GM18519 (cell line): Measurements from ENCODE around the gene VNN1.

Experiments used
- ATAC-seq: cut with Tn5 transposase; IDR thresholded peaks from one replicate; pipeline ENCODE4 v1.9.1; 2021; ENCODE audit warnings: mild to moderate bottlenecking, moderate library complexity; ENCODE audit not compliant: unreplicated experiment, low FRiP score

Gene VNN1, protein sequence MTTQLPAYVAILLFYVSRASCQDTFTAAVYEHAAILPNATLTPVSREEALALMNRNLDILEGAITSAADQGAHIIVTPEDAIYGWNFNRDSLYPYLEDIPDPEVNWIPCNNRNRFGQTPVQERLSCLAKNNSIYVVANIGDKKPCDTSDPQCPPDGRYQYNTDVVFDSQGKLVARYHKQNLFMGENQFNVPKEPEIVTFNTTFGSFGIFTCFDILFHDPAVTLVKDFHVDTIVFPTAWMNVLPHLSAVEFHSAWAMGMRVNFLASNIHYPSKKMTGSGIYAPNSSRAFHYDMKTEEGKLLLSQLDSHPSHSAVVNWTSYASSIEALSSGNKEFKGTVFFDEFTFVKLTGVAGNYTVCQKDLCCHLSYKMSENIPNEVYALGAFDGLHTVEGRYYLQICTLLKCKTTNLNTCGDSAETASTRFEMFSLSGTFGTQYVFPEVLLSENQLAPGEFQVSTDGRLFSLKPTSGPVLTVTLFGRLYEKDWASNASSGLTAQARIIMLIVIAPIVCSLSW

DNA sequence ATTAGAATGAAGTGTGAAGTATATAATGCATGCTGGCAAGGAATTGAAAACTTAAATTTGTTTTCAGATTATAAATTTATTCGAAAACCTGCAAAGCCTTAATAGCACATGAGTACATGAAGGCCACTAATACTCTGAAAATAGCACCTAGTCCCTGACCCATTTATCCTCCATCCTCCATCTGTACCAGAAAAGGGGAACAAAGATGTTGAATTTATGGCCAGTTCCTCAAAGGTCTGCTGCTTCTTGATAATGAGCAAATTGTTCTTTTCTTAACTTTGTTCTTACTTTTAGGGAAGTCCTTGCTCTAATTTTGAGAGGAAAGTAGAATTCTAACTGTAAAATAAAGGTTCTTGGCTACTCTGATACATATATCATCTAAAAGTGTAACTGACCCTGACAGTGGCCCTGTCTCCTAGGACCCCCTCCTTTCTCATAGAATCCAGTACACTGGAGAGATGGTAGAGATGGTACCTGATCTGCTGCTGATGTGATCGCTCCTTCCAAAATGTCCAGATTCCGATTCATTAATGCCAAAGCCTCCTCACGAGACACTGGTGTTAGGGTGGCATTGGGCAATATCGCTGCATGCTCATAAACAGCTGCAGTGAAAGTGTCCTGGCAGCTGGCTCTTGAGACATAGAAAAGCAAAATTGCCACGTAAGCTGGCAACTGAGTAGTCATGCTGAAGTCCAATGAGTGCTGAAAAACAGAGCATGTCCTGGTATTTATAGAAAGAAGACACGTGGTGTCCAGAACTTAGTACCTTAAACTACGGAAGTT lies at the start of gene VNN1:
VNN1 (minus strand) TSS at position 704 of the 783 bp plus-strand sequence; CDS start at position 684, 20 bp downstream.
- ATAC-seq = peak; percentile 73

DNA sequence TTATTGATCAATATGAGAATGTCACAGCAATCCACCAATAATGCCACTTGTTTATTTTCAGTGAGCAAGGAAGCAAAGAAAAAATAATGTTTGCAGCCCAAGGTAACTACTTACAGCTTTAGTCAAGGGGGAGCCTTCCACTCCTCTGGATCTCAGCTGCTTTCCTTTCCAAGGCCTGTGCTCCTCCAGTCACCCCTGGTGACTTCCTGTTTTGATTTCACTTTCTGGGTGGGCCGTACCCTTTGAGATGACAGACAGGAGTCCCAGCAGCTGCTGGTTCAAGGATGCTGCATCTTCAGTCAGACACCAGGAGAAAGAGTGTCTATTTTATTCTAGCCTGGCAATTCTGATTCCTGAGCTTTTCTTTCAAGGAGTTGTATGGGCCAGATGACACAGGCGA lies 49.4 kb upstream of the VNN1 start:
- peak; percentile 88 for ATAC-seq

DNA sequence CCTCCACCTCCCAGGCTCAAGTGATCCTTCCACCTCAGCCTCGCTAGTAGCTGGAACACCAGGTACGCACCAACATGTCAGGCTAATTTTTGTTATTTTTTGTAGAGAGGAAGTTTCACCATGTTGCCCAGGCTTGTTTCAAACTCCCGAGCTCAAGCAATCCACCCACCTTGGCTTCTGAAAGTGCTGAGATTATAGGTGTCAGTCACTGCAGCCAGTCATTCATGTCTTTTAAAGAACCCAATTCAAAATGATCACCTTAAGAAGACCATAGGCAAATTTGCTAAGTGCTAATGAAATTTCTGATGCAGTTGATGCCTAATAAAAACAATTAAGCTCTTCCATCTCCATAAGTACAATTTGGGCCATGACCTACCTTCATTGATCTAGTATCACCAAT lies 46.4 kb upstream of the VNN1 start:
- ATAC-seq = peak; percentile 28

DNA sequence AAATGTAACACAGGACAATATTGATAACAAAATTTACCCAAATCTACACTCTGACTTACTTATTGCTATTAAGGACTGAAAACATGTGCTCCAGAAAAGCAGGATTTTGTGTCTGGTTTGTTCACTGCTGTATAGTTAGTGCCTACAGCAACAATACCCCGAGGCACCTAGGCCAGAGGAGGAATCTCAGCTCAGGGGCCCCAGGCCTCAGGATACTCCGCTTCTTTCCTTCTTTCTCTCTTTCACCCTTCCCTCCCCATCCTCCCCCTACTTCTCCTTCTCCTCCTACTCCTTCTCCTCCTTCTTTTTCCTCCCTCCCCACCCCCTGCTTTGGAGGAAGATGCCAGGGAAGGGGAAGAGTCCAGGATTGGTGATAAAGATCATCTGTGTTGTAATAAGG lies 44.8 kb upstream of the VNN1 start:
- no peak for ATAC-seq

DNA sequence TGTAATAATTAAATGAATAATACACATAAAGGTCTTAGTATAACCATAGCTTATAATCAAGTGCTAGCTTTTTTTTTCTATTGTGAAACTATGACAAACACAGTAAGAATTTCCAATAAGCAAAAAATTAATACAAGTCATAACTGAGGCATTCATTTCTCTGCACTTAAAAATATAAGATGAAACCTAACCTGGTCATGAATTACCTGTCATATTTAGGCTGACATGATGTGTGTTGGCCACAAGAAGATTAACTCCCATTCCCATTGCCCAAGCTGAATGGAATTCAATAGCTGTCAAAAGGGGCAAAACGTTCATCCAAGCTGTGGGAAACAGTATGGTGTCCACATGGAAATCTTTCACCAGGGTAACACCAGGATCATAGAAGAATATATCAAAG lies 38.4 kb upstream of the VNN1 start:
- no peak for ATAC-seq

DNA sequence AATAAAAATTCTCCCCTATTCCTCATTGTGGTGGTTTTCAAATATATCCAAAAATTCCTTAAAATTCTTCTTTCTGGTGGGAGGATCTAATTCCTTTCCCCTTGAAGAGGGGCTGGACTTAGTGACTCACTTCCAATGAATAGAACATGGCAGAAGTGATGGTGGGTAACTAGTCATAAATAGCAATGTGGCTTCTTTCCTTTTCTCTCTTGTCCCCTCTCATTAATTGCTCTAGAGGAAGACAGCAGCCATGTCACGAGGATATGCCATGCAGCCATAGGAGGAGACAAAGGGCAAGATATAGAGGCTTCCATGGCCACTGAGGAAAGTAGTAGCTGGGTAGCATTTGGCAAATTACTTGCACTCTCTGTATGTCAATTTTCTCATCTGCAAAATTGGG lies 38.0 kb upstream of the VNN1 start:
- no peak for ATAC-seq

DNA sequence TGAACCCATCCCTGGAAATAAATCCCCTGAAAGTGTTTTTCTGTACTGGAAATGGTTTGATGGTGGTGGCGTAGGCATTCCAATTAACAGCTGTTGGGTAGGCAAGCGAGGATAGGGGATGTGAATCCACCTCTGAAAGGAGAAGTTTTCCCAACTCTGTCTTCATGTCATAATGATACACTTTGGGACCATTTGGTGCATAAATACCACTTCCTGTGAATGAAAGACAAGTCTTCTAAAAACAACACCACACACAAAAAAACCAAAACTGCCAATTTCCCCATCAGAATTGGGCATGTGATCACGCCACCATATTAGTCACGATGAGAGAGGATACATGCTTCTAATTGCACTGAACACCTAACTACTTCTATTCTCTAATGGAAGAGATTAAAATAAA lies 37.5 kb upstream of the VNN1 start:
- ATAC-seq = peak; percentile 36

DNA sequence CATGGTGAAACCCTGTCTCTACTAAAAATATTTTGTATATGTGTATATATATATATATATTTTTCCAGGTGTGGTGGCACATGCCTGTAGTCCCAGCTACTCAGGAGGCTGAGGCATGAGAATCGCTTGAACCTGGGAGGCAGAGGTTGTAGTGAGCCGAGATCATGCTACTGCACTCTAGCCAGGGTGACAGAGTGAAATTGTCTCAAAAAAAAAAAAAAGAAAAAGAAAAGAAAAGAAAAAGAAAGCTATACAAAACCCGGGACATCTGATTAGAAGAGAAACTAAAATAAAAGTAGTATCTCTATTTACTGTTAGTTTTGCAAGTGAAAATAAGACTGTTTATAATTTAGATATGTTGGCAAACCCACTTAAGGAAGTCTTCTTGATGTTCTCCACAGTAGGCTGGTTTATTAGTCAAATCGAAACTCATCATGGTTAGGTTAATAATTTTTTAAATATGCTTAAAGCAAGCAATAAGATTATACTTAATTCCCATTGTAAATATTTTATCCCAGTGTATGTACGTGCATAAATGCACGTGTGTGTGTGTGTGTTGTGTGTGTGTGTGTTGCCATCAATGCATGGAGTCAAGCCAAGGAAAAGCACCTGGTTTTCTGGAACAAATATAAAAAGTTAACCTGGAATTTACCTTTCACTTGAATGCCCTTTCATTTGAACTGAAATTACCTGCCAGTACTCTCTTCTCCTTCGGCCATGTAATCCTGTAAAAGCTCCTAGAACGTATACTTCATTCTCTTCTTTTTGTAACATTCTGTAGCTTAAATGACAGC lies 36.8 kb upstream of the VNN1 start:
- ATAC-seq = peak; percentile 69

DNA sequence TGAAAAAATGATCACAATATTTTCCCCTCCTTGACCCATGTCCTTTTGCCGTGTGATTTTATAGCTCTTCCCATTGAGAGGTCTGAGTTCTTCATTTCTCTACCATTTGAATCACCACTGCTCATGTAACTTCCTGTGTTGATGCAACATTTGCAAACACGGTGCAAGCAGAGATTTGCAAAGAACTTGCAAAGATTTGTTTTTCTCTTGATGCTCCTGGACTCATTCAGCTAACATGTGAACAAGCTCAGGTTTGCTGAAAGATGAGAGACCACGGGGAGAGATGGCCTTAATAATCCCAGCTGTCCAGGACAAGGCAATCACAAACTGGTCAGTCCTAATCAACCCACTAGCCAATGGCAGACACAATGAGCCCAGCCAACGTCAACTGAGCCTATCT lies 35.3 kb upstream of the VNN1 start:
- no peak for ATAC-seq

DNA sequence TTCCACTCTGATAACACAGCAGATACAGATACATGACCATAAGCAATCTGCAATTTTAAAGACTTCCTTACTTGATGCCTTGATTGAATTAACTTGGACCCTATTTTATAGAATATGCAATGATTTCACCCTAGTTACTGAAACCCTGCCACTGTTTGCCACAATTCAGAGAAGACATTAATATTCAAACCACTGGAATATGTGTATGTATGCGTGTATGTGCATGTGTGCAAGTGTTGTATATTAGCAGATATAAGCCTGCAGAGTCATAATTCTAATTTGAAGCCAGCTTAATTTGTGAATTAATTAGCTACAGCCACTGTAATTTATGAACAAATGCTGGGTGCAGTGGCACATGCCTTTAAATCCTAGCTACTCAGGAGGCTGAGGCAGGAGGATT lies 34.6 kb upstream of the VNN1 start:
- no peak for ATAC-seq

DNA sequence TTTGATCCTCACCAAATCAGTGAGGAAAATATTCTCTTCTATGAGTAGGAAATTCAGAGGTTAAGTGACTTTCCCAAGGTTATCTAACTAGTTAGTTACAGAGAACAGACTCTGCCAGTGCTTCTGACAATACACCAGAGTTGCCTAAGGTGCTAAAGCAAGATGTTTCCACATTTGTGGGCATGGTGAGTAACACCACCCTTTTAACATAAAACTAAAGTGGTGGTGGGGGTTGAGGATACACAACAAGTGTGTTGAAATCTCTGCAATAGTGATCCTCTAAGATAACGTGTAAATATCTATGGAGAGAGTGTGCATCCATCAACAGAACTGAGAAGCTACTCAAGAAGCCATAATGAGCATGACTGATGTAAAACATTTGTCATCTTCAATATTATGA lies 32.2 kb upstream of the VNN1 start:
- no peak for ATAC-seq

DNA sequence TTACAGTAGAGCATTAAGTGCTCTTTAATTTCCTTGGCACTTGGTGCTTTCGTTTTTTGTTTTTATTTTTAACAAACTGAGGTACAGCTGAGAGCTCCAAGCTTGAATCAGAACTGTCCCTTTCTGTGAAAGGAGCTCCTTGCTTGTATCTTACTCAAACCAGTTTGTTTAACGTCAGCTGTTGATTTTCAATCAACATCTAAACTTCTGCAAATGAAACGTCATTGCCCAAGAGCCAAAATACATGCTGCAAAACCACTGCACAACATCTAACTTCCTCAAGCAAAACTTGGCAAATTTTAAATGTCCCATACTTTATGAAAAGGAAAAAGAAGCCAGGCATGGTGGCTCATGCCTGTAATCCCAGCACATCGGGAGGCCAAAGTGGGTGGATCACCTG lies 28.6 kb upstream of the VNN1 start:
- ATAC-seq = no peak

DNA sequence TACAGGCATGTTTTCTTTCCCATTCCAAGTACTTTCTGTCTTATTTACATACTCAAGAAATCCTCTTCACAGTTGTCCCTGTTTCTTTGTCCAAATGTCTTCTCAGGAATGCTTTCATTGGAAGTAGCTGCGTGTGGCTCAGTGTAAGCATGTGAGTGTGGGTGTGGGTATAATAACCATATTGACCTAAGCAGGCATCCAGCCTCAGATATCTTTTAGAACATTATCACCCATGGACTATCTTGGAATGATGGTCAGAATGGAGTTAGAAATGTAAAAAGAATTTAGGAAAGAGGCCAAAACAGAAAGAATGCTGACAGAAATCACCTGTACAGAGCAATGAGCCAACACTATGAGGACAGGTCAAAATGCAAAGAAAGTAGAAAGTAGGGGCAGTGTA lies 27.4 kb upstream of the VNN1 start:
- no peak for ATAC-seq

DNA sequence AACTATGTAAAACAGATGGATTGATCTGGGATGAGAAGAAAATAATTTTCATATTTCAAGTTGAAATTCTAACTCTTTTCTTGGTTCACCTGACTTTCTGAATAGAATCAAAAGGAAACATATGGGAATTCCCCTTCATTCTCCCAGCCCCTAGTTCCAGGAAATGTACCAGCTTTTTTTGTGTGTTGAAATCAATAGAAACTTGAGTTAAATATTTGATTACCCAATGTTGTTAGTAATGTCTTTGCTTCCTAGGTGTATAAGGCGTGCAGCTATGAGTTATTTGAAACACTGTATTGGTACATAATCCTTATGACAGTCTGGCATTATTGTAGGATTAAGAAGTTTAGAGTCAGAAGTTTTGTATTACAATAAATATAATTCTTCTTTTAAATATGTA lies 22.4 kb upstream of the VNN1 start:
- no peak for ATAC-seq

DNA sequence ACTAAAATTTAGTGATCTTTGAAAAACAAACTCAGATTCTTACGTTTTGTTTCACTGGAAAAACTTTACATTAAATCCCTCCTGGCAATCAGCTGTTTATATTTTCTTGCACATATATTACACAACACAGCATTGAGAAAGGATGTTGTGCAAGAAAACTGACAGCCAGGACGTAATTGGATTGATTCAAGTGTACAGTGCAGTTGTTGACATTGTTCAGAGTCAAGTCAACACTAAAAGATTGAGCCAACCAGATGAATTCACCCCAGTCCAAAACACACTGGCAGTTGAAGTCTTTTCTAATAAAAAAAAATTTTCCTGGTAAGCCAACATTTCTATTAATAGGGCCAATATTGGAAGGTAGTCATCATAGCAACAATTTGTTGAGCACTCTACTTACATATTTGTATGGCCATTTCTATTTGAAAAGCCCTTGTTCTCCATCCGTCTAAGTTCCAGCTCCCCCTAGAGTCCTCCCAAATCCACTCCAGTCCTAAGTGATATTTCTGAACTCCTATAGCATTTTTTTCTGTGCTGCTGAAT lies 20.9 kb upstream of the VNN1 start:
- ATAC-seq = no peak

DNA sequence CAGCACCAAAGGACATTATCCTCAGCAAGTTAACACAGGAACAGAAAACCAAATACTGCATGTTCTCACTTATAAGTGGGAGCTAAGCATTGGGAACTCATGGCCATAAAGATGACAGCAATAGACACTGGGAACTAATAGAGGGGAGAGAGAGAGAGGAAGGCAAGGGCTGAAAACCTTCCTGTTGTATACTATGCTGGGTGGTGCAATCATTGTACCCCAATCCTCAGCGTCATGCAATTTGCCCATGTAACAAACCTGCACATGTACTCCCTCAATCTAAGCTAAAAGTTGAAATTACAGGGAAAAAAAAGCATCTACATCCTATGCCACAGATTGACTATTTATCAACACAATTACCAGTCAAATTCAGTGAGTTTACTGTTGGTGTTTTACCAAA lies 20.0 kb upstream of the VNN1 start:
- ATAC-seq = no peak

DNA sequence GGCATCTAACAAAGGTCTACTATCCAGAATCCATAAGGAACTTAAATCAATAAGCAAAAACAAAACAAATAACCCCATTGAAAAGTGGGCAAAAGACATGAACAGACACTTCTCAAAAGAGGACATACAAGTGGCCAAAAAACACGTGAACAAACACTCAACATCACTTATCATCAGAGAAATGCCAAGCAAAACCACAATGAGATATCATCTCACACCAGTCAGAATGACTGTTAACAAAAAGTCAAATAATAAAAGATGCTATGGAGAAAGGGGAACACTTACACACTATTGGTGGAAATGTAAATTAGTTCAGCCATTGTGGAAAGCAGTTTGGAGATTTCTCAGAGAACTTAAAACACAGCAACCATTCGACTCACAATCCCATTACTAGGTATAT lies 19.4 kb upstream of the VNN1 start:
- ATAC-seq = no peak

DNA sequence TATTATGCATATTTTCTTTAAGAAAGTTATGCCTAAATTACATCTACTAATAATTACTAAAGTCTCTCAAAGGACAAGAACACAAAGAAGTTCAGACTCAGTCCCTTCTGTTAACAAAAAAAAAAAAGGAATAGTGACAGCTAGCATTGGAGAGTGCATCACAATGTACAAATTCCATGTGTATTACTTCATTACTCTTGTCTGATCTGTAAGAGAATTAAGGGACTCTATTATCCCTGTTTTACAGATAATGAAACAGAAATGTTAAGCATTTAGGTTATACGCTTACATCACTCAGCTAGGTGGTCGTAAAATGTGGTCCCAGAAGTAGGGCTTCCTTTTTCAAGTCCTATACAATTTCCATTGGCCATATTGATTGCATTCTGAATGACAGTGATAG lies 17.2 kb upstream of the VNN1 start:
- no peak for ATAC-seq

DNA sequence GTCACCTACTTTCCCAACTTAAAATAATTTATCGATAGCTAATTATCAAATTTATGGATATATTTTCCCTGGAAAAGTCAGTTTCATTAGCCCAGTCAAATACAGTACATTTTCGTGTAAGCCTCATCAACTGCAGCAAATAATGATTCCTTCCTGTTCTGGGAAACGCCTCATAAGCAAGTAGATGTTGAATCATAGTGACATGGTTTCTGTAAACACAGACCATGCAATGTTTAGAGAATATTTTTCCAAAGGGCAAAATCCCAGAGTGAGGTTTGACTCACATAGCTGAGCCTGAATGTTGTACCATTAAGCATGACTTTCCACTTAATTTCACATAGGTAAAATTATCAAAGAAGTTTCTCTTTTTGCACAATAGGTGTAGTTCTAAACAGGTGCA lies 16.7 kb upstream of the VNN1 start:
- no peak for ATAC-seq

DNA sequence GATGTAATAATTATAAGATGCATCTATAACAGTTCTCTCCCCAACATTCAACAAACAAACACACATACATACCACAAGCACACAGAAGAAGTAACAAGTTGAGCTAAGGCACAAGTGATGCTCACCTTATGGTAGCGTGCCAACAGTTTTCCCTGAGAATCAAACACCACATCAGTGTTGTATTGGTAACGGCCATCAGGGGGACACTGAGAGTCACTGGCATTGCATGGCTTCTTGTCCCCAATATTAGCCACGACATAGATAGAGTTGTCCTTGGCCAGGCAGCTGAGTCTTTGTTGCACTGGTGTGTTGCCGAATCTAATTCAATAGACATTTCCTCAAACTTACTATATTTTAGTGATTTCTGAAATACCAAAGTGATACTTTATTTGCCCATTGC lies 14.8 kb upstream of the VNN1 start:
- no peak for ATAC-seq

DNA sequence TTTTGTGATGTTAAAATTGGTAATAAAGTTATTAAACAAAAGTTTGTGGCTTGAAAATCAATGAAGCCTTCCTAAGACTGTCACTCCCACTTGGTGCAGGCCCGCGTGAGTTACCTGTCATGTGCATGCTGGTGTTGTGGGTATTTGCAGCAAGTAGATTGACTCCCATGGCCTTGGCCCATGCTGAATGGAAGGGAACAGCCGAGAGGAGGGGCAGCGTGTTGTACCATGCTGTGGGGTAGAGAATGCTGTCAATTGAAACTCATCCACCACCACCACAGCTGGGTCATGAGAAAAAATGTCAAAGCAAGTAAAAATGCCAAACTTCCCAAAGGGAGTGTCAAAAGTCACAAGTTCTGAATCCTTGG lies 12.7 kb upstream of the VNN1 start:
- ATAC-seq = no peak
